Hindlimb muscle (tissue), 1 donor: ENCODE data around the gene WDR81. TPM values are rescaled to one million over a fixed set of nuclear protein-coding genes. Genes with fewer than 3 reads are reported as not detected.
A peak's percentile ranks its signal among the peaks of the same experiment; 100 is the strongest.
"Not testable (repeated sequence)": the region's sequence is repeated elsewhere in the genome, so short reads cannot be mapped to it uniquely, and the experiment has no call there.

Experiments used
- DNase-seq: peaks from one replicate; pipeline ENCODE4 v3.0.0-alpha.2; 2013
- polyA plus RNA-seq: library from polyadenylated mRNA; unstranded; fragments of 120-200 nt; gene quantifications from one replicate; pipeline ENCODE4 v1.2.1, GENCODE V29; 2013; ENCODE audit not compliant: insufficient read length

WDR81 gene
- polyA plus RNA-seq, 1 donor, result 21.4 TPM

DNA sequence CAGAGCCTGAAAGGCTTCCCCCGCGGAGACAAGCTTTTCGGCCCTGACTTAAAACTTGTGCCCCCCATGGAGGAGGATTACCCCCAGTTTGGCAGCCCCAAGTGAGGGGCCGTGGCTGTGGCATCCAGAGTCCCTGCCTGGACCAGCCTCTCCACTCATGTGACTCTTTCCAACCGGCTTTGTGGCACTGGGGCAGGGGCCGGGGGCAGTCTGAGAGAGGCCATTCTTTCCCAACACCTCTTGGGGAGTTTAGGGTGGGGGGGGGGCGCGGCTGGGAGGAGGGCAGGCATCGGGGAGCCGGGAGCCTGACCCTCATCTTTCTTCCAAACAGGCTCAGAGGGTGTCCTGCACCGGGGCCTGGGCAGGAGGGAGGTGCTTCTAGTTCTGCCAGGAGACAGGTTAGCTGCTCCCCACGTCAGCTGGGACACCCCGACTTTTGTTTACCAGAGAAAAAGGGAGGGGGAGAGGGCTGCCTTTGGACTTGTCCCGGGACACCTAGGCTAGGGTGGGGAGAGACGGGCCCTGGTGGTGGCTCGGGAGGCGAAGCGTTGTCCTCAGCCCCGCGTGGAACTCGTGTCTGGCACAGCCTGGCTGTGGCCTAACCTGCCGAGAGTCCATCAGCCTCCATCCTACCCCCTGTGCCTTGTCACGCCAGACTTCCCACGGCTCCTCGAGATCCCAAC lies 30.1 kb downstream of the WDR81 start:
- DNase-seq, result no peak

DNA sequence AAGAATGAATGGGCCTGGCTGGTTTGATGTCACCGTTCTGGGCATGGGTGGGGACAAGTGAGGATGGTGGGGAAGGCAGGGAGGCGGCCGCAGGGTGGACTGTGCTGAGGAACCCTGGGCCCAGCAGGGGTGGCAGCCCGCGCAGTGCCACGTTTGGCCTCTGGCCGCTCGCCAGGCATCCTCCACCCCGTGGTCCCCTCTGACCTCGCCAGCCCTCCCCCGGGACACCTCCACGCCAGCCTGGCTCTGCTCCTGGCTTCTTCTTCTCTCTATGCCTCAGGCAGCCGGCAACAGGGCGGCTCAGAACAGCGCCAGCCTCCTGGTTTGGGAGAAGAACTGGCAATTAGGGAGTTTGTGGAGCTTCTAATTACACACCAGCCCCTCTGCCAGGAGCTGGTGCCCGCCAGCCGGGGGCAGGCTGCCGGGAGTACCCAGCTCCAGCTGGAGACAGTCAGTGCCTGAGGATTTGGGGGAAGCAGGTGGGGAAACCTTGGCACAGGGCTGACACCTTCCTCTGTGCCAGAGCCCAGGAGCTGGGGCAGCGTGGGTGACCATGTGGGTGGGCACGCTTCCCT lies 30.8 kb downstream of the WDR81 start:
- DNase-seq, result no peak

DNA sequence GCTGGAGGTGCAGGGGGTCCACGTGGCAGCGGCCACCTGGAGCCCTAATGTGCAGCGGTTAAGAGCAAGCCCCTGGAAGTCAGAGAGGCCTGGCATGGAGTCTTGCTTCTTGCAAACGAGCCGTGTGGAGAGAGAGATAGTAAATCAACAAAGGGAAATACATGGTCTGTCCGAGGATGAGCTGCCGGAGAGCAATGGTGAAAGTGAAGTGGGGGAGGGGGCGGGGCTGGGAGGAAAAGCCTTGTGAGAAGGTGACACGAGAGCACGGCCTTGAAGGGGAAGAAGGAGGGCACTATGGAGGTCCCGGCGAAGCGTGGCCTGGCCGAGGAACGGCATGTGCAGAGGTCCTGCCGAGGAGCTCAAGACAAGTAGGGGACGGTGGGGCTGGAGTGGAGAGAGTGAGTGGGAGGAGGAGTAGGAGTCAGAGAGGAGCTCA lies 31.3 kb downstream of the WDR81 start:
- no peak for DNase-seq

DNA sequence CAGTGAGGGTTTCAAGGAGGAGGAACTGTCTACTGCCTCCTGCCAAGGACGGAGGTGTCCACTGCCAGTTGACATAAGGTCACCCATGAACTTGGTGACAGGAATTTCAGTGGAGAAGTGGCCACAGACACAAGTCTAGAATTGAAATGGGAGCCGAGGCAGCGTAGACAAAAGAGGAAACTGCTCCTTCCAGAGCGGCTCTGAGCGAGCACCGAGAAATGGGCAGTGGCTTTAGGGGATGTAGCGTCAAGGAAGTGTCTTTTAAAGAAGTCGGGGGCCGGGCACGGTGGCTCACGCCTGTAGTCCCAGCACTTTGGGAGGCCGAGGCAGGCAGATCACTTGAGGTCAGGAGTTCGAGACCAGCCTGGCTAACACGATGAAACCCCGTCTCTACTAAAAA lies 34.3 kb downstream of the WDR81 start:
- no peak for DNase-seq

DNA sequence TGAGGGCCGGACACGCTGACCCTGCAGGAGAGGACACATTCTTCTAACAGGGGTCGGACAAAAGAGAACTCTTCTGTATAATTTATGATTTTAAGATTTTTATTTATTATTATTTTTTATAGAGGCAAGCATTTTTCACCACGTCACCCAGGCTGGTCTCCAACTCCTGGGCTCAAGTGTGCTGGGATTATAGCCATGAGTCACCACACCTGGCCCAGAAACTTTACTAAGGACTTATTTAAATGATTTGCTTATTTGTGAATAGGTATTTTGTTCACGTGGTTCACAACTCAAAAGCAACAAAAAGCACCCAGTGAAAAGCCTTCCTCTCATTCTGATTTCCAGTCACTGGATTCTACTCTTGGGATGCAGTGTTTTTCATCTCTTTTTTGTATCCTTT lies 35.0 kb downstream of the WDR81 start:
- no peak for DNase-seq

DNA sequence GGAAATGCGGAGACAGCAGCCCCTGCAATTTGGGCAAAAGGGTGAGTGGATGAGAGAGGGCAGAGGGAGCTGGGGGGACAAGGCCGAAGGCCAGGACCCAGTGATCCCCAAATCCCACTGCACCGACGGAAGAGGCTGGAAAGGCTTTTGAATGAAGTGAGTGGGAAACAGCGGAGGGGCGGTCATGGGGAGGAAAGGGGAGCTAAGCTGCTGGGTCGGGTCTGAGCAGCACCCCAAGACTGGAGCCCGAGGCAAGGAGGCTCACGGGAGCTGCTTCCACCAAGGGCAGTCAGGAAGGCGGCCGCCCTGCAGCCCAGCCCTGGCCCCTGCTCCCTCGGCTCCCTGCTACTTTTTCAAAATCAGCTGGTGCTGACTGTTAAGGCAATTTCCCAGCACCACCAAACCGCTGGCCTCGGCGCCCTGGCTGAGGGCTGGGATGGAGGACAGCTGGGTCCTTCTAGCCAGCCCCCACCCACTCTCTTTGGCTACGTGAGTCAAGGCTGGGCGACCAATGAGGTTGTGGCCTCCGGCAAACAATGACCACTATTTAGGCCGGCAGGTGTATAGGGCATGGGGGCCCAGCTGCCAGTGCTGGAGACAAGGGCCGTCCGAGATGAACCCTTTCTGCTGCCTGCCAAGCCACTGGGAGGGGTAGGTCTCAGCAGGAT lies 37.9 kb downstream of the WDR81 start:
- DNase-seq, result no peak

- DNase-seq, result peak; percentile 72
Observed at GRCh38 chr17:1762901-1763898, 38.7 kb downstream of the WDR81 start.

DNA sequence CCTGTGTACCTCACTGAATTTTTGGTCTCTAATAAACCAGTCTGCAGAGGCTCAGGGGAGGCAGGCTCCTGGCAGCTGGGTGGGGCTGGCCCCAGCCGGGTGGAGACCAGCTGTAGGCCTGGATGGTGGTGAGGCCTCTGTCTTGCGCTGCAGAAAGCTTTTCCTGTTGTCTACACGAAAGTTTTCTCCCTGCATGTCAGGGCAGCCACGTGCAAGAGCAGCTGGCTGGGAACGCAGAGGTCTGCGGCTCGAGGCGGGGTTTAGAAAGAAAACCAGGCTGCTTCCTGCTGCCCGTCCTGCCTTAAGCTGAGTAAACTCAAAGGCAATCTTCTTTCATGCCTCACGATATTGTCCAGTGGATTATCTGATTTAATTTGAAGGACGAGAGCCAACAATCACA lies 39.8 kb downstream of the WDR81 start:
- DNase-seq, result peak; percentile 70

- not testable (repeated sequence) for DNase-seq
Observed at GRCh38 chr17:1764705-1765104, 40.2 kb downstream of the WDR81 start.

GRCh38 chr17:1765576-1765975 lies 41.1 kb downstream of the WDR81 start:
- DNase-seq, result no peak

DNA sequence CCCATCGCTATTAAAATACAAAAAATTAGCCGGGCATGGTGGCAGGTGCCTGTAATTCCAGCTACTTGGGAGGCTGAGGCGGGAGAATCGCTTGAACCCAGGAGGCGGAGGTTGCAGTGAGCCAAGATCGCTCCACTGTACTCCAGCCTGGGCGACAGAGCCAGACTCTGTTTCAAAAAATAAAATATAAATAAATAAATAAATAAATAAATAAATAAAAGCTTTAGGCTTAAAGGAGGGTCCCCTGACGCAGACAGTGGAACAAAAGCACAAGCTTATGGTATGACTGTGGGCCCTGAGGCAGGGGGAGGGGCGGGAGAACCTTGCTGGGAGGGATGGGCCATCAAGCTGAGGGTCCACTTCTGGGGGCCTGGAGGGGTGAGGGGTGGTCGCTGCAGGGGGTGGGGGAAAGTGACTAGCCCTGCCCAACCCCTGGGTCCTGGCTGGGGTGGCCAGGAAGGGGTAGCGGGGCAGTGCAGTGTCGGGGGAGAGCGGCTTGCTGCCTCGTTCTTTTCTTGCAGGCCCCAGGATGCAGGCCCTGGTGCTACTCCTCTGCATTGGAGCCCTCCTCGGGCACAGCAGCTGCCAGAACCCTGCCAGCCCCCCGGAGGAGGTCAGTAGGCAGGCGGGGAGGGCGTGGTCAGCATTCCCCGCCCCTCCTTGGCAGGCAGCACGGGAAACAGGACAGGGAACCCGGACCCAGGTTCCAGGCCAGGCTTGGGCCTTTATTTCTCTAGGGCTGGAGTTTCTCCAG lies 42.1 kb downstream of the WDR81 start:
- no peak for DNase-seq

GRCh38 chr17:1767358-1767757 lies 42.9 kb downstream of the WDR81 start:
- DNase-seq, result no peak

DNA sequence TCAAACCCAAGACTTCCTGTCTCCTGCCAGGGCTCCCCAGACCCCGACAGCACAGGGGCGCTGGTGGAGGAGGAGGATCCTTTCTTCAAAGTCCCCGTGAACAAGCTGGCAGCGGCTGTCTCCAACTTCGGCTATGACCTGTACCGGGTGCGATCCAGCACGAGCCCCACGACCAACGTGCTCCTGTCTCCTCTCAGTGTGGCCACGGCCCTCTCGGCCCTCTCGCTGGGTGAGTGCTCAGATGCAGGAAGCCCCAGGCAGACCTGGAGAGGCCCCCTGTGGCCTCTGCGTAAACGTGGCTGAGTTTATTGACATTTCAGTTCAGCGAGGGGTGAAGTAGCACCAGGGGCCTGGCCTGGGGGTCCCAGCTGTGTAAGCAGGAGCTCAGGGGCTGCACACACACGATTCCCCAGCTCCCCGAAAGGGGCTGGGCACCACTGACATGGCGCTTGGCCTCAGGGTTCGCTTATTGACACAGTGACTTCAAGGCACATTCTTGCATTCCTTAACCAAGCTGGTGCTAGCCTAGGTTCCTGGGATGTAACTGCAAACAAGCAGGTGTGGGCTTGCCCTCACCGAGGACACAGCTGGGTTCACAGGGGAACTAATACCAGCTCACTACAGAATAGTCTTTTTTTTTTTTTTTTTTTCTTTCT lies 45.4 kb downstream of the WDR81 start:
- DNase-seq, result no peak

- not testable (repeated sequence) for DNase-seq
Observed at GRCh38 chr17:1773000-1773695, 48.6 kb downstream of the WDR81 start.

DNA sequence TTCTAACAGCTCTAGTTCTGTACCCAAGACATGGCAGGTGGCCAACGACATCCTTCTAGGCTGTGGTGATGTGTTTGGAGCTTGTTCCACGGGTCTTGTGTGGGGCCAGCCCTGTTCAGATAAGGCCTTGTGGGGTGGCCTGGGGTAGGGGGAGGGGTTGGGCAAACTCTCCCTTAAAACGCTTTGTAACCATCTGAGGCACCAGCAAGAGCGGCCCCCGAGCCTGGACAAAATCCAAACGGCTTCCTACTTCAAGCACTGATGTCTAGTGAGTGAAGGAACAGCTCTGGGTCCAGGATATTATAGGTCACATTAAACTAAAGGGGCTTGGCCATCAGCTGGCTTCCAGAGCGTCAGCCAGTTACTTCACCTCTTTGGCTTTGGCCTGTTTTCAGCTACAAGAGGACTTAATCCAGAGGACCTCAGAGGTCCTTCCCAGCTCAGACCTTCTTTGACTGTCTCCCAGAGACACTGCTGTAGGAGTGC lies 49.2 kb downstream of the WDR81 start:
- no peak for DNase-seq

GRCh38 chr17:1774390-1775176 lies 50.1 kb downstream of the WDR81 start:
- no peak for DNase-seq

DNA sequence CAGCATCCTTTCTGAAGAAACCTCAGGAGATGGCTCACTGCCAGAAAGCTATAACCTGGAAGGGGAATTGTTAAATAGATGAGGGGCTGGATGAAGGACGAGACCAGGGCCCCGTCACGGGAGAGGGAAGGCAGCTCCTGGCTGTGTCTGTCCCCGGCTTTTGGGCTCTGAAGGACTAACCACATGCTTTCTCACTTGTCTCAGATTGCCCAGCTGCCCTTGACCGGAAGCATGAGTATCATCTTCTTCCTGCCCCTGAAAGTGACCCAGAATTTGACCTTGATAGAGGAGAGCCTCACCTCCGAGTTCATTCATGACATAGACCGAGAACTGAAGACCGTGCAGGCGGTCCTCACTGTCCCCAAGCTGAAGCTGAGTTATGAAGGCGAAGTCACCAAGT lies 51.8 kb downstream of the WDR81 start:
- DNase-seq, result no peak

GRCh38 chr17:1776857-1777256 lies 52.4 kb downstream of the WDR81 start:
- DNase-seq, result no peak

- peak; percentile 87 for DNase-seq
Observed at GRCh38 chr17:1779571-1780131, 55.1 kb downstream of the WDR81 start.
